Stimulated activated CD8-positive, alpha-beta memory T cell treated with anti-CD3 and anti-CD28 coated beads, Interleukin-4, amount 100 ng/mL, for 1 hour (primary cell): ENCODE data around the gene GUCD1.

ENCODE experiments used
- DNase-seq, 2 donors: peaks; one replicate each; pipeline ENCODE4 v3.0.0-alpha.2; 2020; ENCODE audit warnings: low read depth in 2 of 2, low spot score in 1 of 2

GUCD1 gene

DNA sequence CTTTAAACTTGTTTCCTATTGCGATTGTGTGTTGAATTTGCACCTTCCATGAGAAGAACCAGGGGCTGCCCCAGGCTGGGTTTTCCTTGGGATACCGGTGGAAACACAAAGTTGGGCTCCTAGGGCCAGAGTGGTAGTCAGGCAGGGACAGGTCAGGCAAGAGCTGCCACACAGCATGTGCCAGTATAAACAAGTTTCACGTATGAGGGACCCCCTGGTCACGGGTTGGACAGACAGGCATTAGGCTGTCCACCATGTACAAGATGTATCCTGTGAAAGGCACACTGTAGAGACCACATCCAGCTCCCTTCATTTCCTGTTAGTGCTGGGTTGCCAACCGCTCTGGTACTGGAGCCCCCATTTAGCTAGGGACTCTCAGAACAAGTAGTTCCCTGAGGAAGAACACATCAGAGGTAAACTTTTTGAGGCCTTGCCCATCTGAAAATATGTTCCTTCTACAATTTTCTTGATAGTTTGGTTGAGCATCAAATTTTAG lies 51.0 kb downstream of the GUCD1 start:
- DNase-seq = no peak

DNA sequence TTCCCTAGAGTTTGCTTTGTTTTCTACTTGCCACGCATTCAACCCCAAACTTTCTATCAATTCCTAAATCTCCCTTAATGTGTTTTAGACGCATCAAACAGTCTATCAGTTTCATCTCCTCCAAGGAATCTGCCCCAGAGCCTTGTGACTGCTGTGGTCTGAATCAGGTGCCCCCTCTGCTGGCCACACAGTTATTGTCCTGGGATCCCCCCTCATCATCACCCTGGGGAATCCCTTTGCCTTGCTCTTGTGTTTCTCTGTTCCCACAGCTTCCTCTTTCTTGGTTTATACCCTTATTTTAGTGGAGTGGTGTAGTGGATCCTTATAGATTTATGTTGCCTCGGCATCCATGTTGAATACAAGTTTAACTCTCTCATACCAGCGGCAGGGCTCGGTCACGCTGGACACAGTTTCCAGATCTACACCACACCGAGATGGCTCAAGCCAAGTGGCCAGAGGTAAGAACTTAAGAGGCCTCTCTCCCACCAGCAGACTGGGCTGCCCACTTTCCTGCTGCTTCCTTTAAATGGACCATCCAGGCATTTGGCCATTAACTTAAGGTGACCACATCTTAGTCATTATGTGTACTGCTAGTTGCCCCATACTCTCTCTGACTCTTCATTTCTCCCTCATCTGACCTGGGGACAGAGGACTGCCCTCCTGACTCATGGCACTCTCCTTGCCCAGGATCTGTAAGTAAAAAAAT lies 51.6 kb downstream of the GUCD1 start:
- DNase-seq = peak; percentile 32 to 41

DNA sequence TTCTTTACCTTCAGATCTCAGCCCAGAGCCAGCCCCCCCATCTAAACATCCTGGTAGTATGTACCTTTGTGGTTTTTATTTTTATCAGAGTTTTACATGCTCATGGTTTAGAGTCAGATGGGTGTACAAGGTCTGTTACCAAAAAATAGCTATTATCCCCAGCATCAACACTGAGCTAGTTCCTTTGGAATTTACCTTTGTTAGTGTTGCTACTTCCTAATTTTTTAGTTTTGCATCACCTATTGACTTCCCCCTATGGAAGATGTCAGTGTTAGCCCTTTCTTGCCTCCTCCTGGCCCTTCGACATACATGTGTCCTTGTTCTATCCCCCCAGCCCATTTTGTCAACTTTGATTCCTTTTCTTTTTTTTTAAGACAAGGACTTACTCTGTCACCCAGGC lies 52.4 kb downstream of the GUCD1 start:
- no peak for DNase-seq

DNA sequence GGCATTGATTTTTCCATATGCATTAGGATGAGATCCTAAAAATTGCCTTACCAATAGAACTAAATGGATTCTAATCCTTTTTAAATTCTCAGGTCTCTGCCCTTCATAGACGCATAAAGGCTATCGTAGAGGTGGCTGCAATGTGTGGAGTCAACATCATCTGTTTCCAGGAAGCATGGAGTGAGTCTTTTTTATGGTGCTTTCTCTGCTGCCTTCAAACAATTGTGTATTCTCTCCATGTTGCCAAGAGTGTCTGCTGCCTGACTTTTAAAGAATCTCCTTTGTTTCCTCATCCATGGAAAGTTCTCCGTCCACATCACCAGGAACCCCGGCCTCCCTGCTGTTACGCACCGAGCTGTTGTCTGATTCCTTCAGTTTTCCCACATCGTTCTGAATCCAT lies 52.9 kb downstream of the GUCD1 start:
- DNase-seq = no peak

DNA sequence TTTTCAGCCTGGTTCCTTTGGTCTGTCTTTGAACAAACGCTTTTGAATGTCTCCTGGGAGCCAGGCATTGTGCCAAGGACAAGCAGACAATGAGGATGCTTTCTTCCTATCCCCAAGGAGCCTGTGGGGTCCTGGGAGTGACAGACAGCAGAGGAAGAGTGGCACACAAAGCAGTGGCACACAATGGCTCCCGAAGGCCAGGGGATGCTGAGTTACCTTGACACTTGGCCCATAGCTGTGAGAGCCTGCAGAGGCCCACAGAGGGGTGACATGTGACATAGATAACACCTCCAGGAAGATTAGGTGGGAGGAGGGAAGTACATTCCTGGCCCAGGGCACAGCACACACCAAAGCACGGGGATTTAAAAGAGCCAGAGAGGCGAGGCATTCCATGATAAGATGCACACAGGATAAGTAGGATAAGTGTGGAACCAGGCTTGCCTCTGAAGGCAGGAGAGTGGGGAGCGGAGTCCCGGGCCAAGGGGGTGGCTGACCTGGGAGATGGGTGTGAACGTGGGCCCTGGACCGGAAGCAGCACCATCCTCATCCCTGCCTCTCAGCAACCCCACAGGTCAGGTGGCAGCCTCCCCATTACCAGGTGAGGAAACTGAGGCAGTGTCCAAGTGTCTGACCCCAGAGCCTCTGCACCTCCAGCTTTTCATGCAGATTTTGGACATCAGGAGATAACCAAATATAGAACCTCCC lies 53.5 kb downstream of the GUCD1 start:
- no peak for DNase-seq

- no peak for DNase-seq
Observed at GRCh38 chr22:24500277-24500820, 54.6 kb downstream of the GUCD1 start.

DNA sequence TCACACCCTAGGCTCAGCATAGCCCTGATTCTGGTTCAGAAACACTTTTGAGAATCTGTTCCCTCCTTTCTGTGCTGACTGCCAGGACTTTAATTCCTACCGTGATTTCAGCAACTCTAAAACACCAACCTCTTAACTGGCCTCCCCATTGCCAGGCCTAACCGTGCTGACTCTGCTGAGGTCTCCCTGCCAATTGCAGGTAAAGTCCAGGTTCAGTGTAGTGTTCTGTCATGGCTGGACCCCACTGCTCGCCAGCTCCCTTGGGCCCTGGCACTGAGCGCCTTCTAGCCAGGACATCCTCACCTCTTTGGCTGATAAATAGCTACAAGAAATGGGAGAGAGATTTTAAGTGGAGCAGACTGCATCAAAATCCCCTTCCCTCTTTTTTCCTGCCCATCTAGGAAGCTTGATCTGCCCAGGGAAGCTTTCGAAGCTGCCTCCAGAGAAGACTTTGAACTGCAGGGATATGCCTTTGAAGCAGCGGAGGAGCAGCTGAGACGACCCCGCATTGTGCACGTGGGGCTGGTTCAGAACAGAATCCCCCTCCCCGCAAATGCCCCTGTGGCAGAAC lies 55.1 kb downstream of the GUCD1 start:
- no peak for DNase-seq

DNA sequence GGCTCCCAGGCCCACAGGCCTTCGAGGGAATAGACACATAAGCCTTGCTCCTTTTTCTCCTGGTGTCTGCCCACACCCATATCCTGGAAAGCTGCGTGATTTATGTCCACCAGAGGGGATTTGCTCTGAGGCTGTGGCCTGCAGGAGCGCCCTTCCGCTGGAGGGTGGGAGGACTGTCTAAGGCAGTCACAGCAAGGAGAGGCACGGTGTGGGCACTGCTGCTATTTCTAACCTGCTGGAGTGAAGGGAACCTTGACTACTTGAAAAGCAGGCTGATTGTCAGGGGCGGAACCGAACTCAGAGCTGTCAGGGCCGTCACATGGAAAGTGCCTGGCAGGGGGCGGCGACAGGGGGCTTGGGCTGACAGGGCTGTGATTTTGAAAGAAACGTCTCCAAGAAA lies 56.1 kb downstream of the GUCD1 start:
- DNase-seq = no peak

- DNase-seq = no peak
Observed at GRCh38 chr22:24497841-24498258, 57.1 kb downstream of the GUCD1 start.

- DNase-seq = no peak
Observed at GRCh38 chr22:24496661-24497060, 58.3 kb downstream of the GUCD1 start.

- no peak for DNase-seq
Observed at GRCh38 chr22:24496234-24496633, 58.7 kb downstream of the GUCD1 start.

- DNase-seq = no peak
Observed at GRCh38 chr22:24495365-24495675, 59.6 kb downstream of the GUCD1 start.

- DNase-seq = no peak
Observed at GRCh38 chr22:24494528-24495364, 60.2 kb downstream of the GUCD1 start, which contains the start of gene UPB1. UPB1 (plus strand) TSS chr22:24495332; CDS start chr22:24495404, 72 bp downstream.

- no peak for DNase-seq
Observed at GRCh38 chr22:24494167-24494527, 60.8 kb downstream of the GUCD1 start.

DNA sequence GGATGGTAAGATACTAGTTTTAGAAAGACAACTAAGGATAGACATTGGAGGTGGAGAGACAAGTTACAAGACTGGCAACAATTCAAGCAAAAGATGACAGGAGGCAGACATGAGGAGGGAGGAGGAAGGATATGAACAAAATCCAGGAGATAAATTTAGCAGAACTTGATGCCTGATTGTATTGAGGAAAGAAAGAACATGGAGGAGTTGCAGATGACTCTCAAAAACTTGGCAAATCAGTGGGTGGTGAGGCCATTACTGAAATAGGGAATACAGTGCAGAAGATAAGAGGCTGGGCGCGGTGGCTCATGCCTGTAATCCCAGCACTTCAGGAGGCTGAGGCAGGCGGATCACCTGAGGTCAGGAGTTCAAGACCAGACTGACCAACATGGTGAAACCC lies 62.5 kb downstream of the GUCD1 start:
- no peak for DNase-seq
